Left forelimb (tissue), 1 donor: Measurements from ENCODE around the gene ZNF362.

Source experiments
- DNase-seq: peaks from one replicate; pipeline ENCODE4 v3.0.0-alpha.2; 2018; ENCODE audit warnings: low spot score

Gene ZNF362

DNA sequence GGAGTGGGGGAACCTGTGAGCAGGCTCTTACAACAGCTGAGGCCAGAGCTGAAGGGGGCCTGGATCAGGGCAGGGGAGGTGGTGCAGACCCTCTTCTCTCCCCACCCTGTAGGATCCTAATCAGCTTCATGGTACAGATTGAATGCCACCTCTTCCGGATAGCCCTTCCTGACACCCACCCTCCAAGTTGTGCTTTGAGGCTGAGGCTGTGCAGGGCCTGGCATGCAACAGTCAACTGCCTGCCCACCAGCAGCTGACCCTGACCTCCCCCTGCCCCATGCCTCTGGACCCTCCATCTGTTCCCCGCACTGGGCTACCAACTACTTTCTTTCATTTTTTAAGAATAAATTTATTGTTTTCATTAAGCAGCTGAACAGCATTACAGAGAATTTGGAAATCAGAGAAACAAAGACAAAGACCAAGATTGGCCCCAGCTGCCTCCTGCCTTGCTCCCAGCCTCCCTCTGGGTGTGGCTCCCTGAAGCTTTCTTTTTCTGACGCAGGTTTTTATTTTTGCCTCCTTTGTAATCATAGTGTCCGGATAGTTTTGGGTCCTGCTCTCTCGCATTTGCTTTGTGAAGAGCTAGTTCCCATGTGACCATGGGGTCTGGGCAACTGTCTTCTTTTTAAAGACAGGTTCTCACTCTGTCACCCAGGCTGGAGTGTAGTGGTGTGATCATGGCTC, 12.8 kb downstream of the ZNF362 start:
- DNase-seq: no peak

DNA sequence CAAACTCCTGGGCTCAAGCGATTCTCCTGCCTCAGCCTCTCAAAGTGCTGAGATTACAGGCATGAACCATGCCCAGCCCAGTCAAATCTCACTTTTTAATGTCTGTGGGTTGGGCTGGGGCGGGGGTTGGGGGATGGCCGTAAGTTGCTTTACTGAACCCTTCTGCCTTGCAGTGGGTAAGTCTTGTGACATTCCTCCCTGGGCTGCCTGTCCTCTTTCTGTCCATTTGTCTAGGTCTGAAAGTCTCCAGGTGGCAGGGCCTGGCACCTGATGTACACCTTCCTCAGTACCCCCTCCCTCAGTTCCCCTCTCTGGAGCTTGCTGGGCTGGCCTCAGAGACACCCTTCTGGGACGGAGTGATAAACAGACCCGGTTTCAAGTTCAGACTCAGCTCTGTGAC, 13.3 kb downstream of the ZNF362 start:
- DNase-seq: no peak

DNA sequence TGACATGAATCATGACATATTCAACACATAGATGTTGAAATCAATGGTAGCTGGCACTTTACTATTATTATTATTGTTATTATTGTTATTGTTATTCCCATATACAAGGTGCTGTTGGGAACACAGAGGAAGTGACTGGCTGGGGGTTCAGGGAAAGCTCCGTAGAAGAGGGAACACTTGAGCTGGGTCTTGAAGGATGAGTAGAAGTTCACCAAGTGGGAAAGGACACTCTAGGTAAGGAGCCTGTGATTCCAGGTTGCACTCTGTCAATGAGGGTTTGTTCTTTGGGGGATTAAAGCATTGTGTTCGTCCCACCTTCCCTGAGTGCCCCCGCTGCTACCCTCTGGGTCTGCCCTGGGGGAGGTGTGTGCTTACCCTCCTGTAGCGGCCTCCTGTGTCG, 14.1 kb downstream of the ZNF362 start:
- DNase-seq: no peak

DNA sequence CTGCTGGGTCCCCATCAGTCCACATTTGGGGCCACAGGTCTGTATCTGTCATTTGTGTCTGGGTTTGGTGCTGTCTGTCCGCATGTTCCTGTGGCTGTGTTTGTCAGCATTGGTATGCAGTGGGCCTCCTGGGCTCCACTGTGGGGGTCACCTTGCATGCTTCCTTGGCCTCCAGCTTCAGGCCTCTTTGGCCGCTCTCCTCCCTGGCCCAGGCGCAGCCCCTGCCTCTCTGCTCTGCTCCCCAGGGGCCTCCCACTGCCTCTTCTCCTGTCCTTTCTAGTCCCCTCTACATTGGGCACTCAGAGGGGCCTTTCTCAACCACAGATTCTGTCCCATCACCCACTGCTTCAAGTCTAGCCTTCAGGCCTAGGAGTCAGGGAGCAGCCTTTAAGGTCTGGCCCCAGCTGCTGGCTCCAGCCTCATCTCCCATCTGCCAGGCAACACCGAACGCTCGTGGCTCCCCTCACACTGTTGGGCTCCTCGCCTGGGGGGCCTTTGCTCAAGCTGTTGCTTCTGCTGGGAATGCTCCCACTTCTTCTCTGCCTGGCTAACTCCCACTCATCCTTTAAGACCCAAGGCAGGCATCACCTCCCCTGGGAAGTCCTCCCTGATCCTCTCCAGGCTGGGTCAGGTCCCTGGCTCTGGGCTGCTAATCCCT, 14.6 kb downstream of the ZNF362 start:
- no peak for DNase-seq

DNA sequence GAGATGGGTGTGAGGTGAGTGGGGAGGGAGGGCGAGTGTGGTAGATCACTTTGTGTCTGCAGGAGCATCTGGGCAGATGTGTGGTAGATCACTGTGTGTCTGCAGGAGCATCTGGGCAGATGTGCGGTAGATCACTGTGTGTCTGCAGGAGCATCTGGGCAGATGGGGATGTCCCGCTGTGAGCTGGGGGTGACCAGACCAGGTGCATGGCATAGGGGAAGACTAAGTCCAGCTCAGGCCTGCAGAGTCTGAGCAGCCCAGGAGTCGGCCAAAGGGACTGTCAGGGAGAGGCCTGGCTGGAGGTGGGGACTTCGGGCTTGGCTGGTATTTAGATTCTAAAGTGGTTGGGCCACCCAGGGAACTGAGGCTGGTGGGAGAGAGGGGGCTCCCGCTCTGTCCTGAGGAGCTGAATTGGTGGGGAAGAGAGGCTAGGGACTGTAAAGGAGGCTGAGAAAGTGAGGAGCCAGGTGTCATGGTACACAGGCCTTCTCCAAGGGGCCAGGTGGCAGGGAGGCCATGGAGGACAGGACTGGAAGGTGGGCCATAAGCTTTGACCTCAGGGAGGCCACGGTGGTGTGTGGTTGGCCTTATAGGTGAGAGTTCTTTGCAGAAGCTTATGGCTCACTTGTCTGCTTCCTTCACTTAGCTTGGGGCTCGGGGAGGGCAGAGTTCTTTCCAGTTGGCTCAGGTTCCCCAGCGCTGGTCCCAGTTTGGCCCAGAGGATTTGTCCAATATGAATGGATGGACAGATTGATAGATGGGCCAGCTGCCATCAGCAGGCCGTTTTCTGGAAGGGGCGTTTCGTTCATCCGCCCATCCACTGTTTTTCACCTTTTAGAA, 15.6 kb downstream of the ZNF362 start:
- no peak for DNase-seq

DNA sequence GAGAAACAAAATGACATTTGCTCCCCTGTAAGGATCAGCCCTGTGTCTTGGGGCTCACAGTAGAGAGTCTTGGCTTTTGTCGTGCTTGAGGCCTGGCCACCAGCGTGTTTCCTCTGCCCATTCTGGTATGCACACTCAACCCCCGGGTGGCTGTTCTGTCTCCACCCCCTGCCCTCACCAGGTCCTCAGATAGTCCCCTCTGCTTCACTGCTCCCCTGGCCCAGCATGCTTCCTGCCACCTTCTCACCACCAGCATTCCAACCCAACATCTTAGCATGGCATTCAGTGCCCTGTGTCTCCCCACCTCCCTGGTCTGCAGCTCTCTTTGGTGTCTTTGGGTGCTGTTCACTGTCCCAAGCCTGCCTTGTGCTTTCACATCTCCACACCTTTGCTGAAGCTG, 16.2 kb downstream of the ZNF362 start:
- DNase-seq: no peak

DNA sequence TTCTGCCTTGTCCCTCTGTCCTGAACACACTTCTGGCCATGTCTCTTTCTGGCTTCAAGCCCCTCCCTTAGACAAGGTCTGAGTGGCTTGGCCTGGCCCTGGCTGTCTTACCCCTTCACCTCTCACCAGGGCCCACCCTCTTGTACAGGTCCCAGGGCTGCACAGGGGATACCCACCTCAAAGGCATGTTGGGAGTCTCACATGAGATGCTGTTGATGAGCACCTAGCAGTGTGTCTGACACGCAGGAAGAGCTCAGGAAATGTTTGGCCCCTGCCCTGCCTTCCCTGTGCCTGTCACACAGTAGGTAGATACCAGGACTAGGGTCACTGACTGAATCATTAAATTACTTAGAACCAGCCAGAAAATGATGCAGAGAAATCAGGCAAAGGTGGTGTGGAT, 16.6 kb downstream of the ZNF362 start:
- no peak for DNase-seq

DNA sequence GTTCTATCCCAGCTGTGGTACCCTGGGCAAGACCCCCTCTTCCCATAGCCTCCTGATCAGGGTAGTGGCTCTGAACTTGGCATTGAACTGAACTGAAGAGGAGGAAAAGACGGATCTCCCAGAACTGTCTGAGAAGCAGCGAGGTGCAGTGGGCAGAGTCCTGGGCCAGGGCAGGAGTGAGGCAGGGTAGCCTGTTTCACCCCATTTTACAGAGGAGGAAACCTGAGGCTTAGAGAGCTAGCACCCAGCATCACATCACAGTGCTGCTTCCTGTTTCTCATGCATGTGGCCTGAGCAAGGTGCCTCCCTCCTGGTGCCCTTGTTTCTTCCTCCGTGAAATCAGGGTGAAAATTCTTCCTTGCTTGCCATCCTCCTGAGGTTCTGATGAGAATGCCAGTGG, 17.1 kb downstream of the ZNF362 start:
- no peak for DNase-seq

DNA sequence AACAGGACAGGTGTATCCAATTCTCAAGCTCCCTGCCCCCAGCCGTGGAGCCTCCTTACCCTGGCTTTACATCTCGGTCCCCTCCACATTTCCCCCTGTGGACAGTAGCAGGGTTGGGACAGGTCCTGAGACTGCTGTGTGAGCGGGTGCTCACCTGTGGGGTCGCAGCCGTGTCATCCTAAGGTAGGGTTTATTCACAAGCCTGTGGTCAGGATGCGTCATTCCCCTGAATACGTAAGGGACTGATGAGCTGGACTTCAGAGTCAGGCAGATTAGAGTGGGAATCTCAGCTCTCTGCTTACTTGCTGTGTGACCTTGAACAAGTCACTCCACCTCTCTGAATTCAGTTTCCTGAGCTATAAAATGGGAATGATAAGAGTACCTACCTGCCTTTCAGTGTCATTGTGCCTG, 17.7 kb downstream of the ZNF362 start:
- DNase-seq: no peak

DNA sequence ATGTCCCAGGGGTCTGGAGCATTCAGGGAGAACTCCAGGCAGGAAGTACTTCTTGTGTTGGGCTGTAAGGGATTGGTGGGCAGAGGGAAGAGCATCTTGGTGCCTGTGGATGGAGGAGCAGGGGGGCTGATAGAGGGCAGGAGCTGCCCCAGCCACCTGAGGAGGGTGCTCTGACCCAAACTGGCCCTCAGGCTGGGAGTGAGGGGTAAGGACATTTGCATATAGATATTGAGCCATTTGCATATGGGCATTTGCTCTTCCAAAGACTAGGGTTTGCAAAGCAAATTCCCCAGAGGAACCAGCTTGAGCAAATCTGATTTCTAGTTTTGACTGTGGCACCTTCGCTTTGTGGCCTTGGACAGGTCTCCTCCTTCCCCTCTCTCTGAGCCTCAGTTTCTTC, 18.2 kb downstream of the ZNF362 start:
- no peak for DNase-seq

DNA sequence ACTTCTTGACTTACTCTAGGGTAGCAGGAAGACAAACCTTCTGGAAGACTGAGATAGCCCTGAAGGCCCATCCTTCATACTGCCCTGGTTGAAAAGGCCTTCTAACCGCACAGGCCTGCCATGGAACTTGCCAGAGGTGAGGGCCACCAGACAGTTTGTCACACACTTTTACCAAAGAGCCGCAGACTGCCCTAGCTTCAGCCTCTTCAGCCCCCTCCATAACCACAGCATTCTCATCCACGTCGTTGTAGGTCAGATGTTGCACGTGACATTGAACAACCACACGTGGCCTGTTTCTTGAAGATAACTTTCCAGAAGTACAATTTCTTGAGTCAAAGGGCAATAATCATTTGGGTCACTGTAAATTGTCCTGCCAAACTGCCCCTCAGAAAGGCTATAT, 18.9 kb downstream of the ZNF362 start:
- no peak for DNase-seq

DNA sequence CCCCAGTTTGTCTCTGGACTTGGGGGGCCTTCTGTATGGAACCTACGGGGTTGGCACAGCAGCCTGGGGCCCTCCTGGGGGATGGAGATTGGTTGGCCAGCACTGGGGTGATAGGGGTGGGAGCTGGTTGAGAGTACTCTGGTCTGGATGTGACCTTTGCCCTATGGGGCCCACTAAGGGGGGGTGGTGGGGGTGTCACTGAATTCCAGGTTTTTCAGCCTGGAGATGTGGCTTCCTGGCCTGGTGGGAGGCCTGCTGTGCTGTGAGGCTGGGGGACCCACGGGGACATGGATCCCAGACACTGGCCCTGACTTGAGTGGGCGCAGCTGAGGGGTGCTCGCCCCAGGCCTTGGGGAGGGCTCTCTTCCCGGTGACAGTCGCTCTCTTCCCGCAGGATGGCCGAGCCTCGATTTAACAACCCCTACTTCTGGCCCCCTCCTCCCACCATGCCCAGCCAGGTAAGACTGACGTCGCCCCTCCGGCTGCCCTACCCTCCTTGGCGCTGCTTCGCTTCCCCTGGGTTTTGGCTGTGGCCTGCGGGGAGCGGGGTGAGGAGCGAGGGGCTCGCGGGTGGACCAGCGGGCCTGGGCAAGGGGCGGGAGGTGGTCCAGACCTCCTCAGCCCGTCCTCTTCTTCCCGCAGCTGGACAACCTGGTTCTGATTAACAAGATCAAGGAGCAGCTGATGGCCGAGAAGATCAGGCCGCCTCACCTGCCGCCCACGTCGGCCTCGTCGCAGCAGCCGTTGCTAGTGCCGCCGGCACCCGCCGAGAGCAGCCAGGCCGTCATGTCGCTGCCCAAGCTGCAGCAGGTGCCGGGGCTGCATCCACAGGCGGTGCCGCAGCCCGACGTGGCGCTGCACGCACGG, 19.6 kb downstream of the ZNF362 start:
- DNase-seq: no peak

DNA sequence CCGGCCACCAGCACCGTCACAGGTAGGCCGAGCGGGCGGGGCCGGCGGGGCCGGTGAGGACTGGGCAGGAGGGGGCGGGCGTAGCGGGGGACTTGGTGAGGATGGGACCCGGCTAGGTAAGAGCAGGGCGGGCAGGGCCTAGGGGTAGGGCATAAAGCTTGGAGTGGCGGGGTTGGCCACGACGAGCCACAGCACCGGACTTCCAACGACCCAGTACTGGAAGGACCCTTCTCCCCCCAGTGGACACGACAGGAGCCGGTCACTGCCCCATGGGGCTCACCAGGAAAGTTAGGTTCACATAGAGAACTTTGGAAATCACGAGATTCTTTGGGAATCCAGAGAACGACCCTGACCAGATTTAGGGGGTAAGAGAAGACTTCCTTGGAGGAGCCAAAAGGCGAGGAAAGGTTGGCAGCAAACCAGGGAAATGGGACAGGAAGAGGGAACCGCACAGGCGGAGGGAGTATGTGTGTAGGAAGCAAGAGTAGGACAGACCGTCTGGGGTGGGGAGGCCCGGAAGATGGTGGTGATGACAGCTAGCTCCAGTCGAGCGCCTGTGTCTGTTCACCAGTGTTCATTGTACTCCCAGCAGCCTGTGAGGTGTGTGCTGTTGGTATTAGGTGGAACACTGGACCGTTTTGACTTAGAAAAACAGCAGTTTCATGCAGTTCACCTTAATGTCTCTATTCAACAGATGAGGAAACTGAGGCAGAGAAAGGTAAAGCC, 20.4 kb downstream of the ZNF362 start:
- no peak for DNase-seq

DNA sequence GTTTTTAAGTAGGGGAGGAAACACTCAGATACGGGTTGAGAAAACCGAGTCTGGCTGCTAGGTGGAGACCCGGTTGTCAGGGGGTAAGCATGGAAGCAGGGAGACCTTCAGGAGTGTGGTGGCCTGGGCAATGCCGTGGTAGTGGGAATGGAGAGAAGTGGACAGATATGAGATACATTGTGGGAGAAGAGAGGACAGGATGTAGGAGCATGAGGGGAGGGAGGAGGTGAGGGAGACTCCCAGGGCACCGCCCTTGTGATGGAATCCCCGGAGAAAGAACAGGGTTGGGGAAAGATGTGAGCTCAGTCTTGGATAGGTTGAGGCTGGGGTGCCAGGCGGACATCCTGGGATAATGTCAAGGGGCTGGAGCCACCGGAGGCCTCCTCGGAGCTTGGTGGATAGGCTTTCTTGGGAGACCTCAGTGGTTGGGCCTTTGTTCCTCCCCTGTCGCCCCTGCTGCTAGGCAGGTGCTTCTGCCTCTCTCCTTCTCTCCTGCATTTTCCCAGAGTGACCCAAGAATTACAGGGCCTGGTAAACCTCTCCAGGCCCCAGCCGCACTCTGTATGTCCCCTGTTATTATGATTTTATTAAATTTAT, 21.3 kb downstream of the ZNF362 start:
- no peak for DNase-seq

DNA sequence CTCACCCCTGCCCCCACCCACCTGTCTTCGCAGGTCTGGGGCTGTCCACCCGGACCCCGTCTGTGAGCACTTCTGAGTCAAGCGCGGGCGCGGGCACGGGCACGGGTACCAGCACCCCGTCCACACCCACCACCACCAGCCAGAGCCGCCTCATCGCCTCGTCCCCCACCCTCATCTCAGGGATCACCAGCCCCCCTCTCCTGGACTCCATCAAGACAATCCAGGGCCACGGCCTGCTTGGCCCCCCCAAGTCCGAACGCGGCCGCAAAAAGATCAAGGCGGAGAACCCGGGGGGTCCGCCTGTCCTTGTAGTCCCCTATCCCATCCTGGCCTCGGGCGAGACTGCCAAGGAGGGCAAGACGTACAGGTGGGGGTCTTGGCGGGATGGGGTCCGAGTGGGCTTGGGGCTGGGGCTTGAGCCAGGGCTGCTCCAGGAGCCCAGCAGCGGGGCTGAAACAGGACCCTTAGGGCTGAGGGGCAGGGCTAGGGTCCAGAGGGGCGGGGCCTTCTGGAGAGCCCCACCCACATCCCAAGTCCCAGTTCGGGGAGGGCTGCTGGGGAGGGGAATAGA, 23.9 kb downstream of the ZNF362 start:
- DNase-seq: no peak

DNA sequence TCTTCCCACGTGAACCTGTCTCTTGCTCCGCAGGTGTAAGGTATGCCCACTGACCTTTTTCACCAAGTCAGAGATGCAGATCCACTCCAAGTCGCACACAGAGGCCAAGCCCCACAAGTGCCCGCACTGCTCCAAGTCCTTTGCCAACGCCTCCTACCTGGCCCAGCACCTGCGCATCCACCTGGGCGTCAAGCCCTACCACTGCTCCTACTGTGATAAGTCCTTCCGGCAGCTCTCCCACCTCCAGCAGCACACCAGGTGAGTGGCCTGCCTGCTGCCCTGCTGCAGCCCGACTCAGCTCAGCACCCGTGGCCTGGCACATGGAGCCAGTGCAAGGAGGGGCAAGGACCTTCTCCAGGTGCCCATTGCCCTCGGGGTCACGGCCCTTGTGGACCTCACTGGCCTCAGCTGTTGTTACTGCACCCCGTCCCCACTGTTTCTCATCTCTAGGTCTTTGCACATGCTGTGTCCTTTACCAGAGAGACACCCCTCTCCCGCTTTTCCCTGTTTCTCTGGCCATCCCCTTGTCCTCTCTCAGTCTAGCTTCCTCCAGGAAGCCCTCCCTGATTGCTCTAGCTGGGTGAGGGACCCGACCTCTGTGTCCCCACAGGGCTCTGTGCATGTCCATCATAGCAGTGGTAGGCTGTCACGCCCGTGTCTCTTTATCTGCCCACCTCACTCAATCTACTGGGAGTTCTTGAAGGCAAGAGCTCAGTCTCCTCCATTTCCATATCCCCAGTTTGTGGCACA, 25.4 kb downstream of the ZNF362 start:
- no peak for DNase-seq

DNA sequence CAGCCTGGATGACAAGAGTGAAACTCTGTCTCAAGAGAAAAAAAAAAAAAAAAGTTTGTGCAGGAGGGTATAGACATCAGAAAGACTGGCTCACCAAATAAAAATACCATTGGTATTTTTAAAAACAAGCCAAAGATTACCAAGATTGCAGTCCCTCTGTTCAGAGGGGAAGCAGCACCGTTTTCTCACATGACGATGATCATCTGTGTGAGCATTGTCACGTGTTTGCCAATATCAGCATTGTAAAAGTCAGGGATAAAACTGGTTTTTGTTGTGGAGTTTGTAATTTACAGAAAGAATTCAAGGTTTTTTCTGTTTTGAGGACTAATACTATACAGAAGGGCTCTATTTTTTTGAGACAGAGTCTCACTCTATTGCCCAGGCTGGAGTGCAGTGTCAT, 26.5 kb downstream of the ZNF362 start:
- DNase-seq: no peak

DNA sequence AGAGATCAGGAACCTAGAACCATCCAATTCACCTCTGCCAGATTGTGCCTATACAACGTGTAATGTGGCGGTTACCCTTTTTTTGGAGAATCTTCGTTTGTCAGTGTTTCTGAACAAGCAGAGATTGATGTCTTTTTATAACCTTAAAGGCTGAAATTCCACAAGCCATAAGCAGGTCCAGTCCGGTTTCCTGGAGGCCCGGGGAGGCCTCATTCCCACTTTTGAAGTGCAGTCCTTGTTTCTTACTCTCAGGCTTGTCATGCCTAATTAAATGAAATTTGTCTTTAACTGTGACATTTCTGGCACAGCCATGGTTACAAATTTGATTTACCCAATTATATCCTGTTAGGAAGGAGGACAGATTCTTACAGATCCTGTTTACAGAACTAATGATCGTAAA, 27.8 kb downstream of the ZNF362 start:
- no peak for DNase-seq

DNA sequence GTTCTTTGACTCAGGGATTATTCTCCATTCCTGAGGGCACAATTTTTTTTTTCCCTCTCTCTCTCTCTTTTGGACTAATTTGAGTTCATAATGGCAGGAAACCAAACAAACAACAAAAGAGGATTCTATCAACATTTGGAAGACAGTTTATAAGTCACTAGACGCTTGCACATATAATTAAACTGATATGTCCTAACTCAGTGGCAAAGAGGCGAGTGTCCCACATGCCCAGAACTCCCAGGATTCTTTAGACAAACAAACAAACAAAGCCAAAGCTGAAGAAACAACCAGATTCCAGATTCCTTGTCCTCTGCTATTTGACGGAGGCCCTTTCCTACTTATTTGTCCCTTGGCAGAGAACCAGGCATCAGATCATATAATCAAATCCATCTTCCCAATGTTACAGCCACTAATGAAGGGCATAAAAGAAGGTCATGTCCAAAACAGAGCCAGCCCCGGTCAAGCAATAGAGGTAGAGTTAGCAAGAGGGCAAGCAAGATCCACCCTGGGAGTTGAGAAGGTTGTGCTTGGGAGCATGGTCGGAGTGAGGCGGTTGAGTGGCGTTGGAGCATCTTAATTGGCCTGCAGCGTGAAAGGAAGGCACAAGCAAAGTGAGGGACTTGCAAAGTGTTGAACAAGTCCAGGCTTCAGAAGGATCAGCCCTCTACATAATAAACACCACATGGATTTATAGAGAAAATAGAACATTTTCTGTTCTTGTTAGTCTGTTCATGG, 30.3 kb downstream of the ZNF362 start:
- no peak for DNase-seq
